Fibroblast of lung (primary cell): ENCODE measurements around the gene VCP. TPM values are rescaled to one million over a fixed set of nuclear protein-coding genes. Genes with fewer than 3 reads are reported as not detected.

ENCODE experiments used
- DNase-seq, 2 donors: peaks; one replicate each; pipeline versions ENCODE4 v3.0.0 to v3.0.0-alpha.2; 2010; ENCODE audit warnings: low read depth in 2 of 2
- H2AFZ ChIP-seq: 2 replicates; pipeline ENCODE4 v1.5.1; 2012; ENCODE audit warnings: low read length, control low read depth, inconsistent platforms
- H3K27ac ChIP-seq: 2 replicates; pipeline ENCODE4 v1.5.1; 2011; ENCODE audit warnings: low read length, control low read depth; ENCODE audit not compliant: insufficient read depth
- H3K27me3 ChIP-seq: 2 replicates; pipeline ENCODE4 v1.5.1; 2011; ENCODE audit warnings: mild to moderate bottlenecking, low read length; ENCODE audit not compliant: control insufficient read depth, insufficient read depth
- H3K36me3 ChIP-seq: 2 replicates; pipeline ENCODE4 v1.5.1; 2011; ENCODE audit warnings: low read length; ENCODE audit not compliant: control insufficient read depth, insufficient read depth
- H3K4me1 ChIP-seq: 2 replicates; pipeline ENCODE4 v1.5.1; 2011; ENCODE audit warnings: low read length; ENCODE audit not compliant: control insufficient read depth, insufficient read depth; ENCODE audit errors: extremely low read depth
- H3K4me2 ChIP-seq: 2 replicates; pipeline ENCODE4 v1.5.1; 2011; ENCODE audit warnings: low read length, control low read depth; ENCODE audit not compliant: insufficient read depth; ENCODE audit errors: extremely low read depth
- H3K4me3 ChIP-seq, 4 experiments: fragments of 200-600 bp in 1 of 4; sonication (generic) in 1 of 4; replicated peaks in 1 of 4; 2 replicates each; pipeline ENCODE4 v1.5.1; 2011 to 2016; ENCODE audit warnings: low read length in 4 of 4, low read depth in 3 of 4, mild to moderate bottlenecking in 3 of 4, control low read depth in 2 of 4, inconsistent platforms in 1 of 4, mixed read lengths in 1 of 4; ENCODE audit not compliant: insufficient read depth in 1 of 4; ENCODE audit errors: control extremely low read depth in 1 of 4
- H3K79me2 ChIP-seq: 2 replicates; pipeline ENCODE4 v1.5.1; 2012; ENCODE audit warnings: mild to moderate bottlenecking, low read length, inconsistent platforms; ENCODE audit not compliant: control insufficient read depth, insufficient read depth
- H3K9ac ChIP-seq: 2 replicates; pipeline ENCODE4 v1.5.1; 2011; ENCODE audit warnings: mild to moderate bottlenecking, low read length, control low read depth; ENCODE audit not compliant: insufficient read depth
- H3K9me3 ChIP-seq: 2 replicates; pipeline ENCODE4 v1.5.1; 2012; ENCODE audit warnings: low read depth, low read length; ENCODE audit not compliant: control insufficient read depth, insufficient read depth
- H4K20me1 ChIP-seq: 2 replicates; pipeline ENCODE4 v1.5.1; 2011; ENCODE audit warnings: low read length; ENCODE audit not compliant: control insufficient read depth, insufficient read depth; ENCODE audit errors: extremely low read depth
- EZH2 ChIP-seq: IDR thresholded peaks from 2 replicates; pipeline ENCODE4 v1.5.1; 2012; ENCODE audit warnings: low read length, control low read depth, mild to moderate bottlenecking; ENCODE audit errors: missing control alignments
- polyA plus RNA-seq, 2 donors: library from polyadenylated mRNA; depleted of rRNA in 1 of 2; stranded (reverse) in 1 of 2; unstranded in 1 of 2; fragments of >200 nt; gene quantifications; 2 replicates each; pipeline ENCODE4 v1.2.1, GENCODE V29; 2011 to 2012; ENCODE audit warnings: missing spikeins in 1 of 2
- total RNA-seq: library from RNA; depleted of rRNA; stranded (reverse); fragments of >200 nt; gene quantifications from 2 replicates; pipeline ENCODE4 v1.2.1, GENCODE V29; 2014
- TF ChIP-seq, protein P1 (sequence below), 2 donors: IDR thresholded peaks in 1 of 2; conservative IDR thresholded peaks in 1 of 2; 1 replicate in 1 of 2; 2 replicates in 1 of 2; pipeline ENCODE4 v1.5.1; 2011 to 2012; ENCODE audit warnings: low read length in 2 of 2, control low read depth in 1 of 2, inconsistent platforms in 1 of 2, low read depth in 1 of 2, mild to moderate bottlenecking in 1 of 2

VCP gene
- total and polyA plus RNA-seq, 2 donors (not counting 1 experiment from before 2014, with no cell fraction given): 298 to 340 TPM

DNA sequence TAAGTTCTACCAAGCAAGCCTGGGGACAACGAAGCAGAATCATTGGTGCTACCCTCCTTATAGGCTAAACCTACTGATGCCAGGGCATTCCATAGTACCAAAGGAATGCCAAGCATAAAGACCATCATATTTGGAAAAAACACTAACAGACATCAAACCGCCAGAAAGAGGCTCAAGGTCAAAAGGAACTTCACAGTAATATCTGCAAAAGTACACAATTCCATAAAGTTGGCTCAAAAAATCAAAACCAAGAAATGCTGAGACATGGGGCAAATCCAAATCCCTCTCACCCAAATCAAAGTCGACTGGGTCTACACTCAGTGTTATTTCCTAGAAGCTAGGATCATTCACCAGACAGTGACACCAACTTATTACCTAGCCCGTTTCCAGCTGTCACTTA lies 3.4 kb downstream of the VCP start:
- Histone ChIP-seq H3K36me3 (peaks cover 20% of the 10 kb centered on the region), H3K9me3 (no peaks in the 10 kb centered on the region), H3K4me1 (no peaks in the 10 kb centered on the region), H3K79me2 (peaks cover 64% of the 10 kb centered on the region), H3K27me3 (no peaks in the 10 kb centered on the region), H4K20me1 (peaks cover 18% of the 10 kb centered on the region), H3K4me2 (peak overlapping the region; percentile 54), H3K4me3 (peak overlapping the region in 2 of 4 experiments; percentile 3 to 9), H3K27ac (no peak overlapping the region), H3K9ac (no peak overlapping the region), H2AFZ (no peak overlapping the region)
- TF ChIP-seq EZH2: no peak
- TF ChIP-seq, protein P1, sequence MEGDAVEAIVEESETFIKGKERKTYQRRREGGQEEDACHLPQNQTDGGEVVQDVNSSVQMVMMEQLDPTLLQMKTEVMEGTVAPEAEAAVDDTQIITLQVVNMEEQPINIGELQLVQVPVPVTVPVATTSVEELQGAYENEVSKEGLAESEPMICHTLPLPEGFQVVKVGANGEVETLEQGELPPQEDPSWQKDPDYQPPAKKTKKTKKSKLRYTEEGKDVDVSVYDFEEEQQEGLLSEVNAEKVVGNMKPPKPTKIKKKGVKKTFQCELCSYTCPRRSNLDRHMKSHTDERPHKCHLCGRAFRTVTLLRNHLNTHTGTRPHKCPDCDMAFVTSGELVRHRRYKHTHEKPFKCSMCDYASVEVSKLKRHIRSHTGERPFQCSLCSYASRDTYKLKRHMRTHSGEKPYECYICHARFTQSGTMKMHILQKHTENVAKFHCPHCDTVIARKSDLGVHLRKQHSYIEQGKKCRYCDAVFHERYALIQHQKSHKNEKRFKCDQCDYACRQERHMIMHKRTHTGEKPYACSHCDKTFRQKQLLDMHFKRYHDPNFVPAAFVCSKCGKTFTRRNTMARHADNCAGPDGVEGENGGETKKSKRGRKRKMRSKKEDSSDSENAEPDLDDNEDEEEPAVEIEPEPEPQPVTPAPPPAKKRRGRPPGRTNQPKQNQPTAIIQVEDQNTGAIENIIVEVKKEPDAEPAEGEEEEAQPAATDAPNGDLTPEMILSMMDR (conservative IDR thresholded peaks at IDR 0.05 in 1 of 2, IDR thresholded peaks at IDR 0.05 in 1 of 2; ENCODE audit: low read depth in 1 of 2, low read length in 2 of 2): no peak
- DNase-seq: no peak

DNA sequence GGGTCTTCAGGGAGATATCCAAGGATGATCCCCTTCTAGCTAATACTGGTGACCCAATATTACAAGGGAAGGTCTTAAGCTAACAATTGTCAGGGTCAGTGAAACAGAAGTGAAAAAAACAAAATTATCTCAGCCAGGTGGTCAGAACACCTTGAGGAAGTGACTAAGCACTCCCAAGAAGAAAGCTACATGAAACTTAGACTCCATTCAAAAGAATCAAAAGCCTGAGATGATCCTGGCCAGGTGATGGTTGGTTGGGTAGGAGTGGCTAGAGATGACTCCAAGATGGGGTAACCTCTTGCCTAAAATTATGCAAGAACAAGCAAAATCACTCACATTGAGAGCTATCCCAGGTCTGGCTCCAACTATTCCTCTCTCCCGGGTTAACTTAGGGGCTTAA lies 5.4 kb downstream of the VCP start:
- Histone ChIP-seq H4K20me1 (peaks cover 18% of the 10 kb centered on the region), H3K36me3 (peaks cover 36% of the 10 kb centered on the region)

DNA sequence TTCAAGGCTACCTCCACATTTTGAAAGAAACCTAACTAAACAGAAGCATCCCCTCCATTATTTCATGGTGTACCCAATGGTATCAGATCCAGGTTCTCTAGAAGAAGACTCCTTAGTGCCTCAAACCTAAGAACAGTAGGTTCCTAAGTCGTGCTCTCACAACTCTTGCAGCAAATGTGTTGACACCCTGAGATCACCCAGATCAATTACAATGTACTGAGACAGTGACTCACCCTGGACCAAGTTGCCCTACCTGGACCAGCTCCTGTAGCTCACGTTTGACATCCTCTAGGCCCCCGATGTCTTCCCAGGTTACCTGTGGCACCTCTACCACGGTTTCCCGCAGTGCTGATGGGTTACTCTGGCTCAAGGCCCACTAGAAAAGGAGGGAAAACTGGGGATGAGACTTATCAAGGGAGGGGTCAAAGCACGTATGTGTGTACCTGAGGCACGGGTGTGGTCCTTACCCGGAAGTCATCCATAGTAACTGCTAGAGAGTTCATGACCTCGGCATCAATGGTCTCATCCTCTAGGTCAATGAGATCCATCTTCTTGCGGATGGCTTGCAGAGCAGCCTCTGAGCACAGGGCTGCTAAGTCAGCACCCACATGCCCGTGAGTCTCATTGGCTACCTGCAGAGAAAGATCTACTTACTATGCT lies 11.7 kb downstream of the VCP start:
- Histone ChIP-seq H3K9me3 (no peaks in the 10 kb centered on the region), H3K9ac (no peak overlapping the region), H3K36me3 (peaks cover 60% of the 10 kb centered on the region), H3K79me2 (peaks cover 15% of the 10 kb centered on the region), H3K4me1 (no peaks in the 10 kb centered on the region), H2AFZ (no peak overlapping the region), H3K27ac (no peak overlapping the region), H4K20me1 (no peaks in the 10 kb centered on the region), H3K27me3 (no peaks in the 10 kb centered on the region), H3K4me3 (no peak overlapping the region), H3K4me2 (no peak overlapping the region)
- TF ChIP-seq EZH2: no peak
- TF ChIP-seq, protein P1 (conservative IDR thresholded peaks at IDR 0.05 in 1 of 2, IDR thresholded peaks at IDR 0.05 in 1 of 2; ENCODE audit: low read depth in 1 of 2, low read length in 2 of 2): no peak
- DNase-seq: no peak

More for the DNA sequence above, 5.4 kb downstream of the VCP start:
- H3K27ac ChIP-seq: no peak overlapping the region
- no peak overlapping the region for H3K4me2 ChIP-seq
- no peak for DNase-seq
- H3K27me3 ChIP-seq: no peaks in the 10 kb centered on the region
- TF ChIP-seq, protein P1 (conservative IDR thresholded peaks at IDR 0.05 in 1 of 2, IDR thresholded peaks at IDR 0.05 in 1 of 2; ENCODE audit: low read depth in 1 of 2, low read length in 2 of 2): no peak
- TF ChIP-seq EZH2: no peak
- peaks cover 68% of the 10 kb centered on the region for H3K79me2 ChIP-seq
- no peak overlapping the region for H3K9ac ChIP-seq
- H3K9me3 ChIP-seq: no peaks in the 10 kb centered on the region
- H2AFZ ChIP-seq: no peak overlapping the region
- H3K4me1 ChIP-seq: no peaks in the 10 kb centered on the region
- no peak overlapping the region for H3K4me3 ChIP-seq
